Skeletal muscle satellite cell (primary cell): ENCODE results near the gene MUC5AC.
"Not testable (repeated sequence)": the region's sequence is repeated elsewhere in the genome, so short reads cannot be mapped to it uniquely, and the experiment has no call there.

ENCODE experiments used
- H3K27me3 ChIP-seq: 2 replicates; pipeline ENCODE4 v1.7.0; 2013; ENCODE audit warnings: low read length; ENCODE audit not compliant: control insufficient read depth, insufficient read depth
- H3K36me3 ChIP-seq: 2 replicates; pipeline ENCODE4 v1.7.0; 2013; ENCODE audit warnings: mild to moderate bottlenecking, control low read depth, low read length; ENCODE audit not compliant: insufficient read depth
- H3K4me1 ChIP-seq: 2 replicates; pipeline ENCODE4 v1.7.0; 2013; ENCODE audit warnings: low read length; ENCODE audit not compliant: control insufficient read depth, insufficient read depth
- H3K4me2 ChIP-seq: 2 replicates; pipeline ENCODE4 v1.7.0; 2013; ENCODE audit warnings: mild to moderate bottlenecking, low read length
- H3K4me3 ChIP-seq: 2 replicates; pipeline ENCODE4 v1.7.0; 2013; ENCODE audit warnings: low read length
- H3K9ac ChIP-seq: 2 replicates; pipeline ENCODE4 v1.7.0; 2013; ENCODE audit warnings: mild to moderate bottlenecking, low read depth, low read length, moderate library complexity
- H3K9me3 ChIP-seq: replicated peaks from 2 replicates; pipeline ENCODE4 v1.7.0; 2013; ENCODE audit warnings: mild to moderate bottlenecking, control low read depth, low read length

The MUC5AC gene

DNA sequence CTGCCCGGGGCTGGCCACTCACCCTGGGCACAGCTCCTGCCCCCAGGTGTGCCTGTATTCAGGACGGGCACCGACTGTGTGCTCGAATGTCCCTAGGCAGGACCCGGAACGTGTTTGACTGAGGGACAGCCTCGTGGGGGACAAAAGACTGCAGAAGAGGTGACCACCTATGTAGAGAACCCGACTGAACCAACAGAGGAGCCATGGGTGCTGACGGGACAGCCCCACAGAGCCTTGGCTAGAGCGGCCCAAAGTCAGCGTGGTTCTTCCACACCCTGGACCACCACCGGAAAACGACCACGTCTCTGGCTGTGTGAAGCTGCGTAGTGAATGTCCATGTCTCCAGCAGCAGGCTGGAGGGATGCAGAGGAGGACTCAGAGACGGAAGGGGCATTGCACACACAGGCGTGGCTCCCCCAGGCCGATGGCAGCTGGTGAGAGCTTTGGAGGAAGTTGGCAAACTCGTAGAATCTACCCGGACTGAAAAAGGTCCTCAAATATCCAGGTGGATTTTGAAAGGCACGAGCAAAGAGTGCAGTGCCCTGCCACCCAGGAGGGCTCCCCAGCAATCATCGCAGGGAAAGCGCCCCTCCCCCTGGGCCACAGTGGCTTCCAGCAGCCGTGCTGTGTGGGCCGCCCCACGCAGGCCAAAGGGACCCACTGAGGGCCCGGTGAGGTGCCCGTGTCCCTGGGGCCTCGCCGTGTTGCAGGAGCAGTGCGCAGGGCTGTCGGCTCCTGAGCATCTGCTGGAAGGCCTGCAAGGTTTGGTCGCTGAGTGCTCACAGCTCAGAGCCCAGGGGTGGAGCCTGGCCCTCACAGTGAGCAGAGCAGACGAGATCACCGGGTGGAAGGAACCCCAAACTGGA is 47.6 kb downstream of the MUC5AC start:
- Histone ChIP-seq H3K4me2 (no peak overlapping the region), H3K9ac (no peak overlapping the region), H3K4me1 (no peaks in the 10 kb centered on the region), H3K9me3 (no peaks in the 10 kb centered on the region), H3K4me3 (no peak overlapping the region), H3K36me3 (no peaks in the 10 kb centered on the region), H3K27me3 (peaks cover 6% of the 10 kb centered on the region)

DNA sequence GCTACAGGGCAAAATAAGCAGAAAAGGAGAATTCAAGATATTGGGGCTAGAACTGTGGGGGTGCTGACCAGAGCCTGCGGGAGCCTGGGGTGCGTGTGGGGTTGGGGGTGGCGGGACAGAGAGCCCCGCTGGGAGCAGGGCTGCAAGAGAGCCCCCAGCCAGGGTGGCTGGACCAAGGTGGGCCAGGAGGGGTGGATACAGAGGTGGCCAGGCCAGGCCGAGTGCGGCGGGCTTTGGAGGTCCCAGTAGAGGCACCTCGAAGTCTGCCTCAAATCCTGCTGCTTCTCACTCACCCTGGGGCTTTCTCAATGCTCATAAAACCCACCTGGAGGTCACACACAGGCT is 48.2 kb downstream of the MUC5AC start:
- H3K27me3 ChIP-seq = peaks cover 6% of the 10 kb centered on the region
- H3K4me1 ChIP-seq = no peaks in the 10 kb centered on the region
- H3K4me3 ChIP-seq = no peak overlapping the region
- no peaks in the 10 kb centered on the region for H3K36me3 ChIP-seq
- no peak overlapping the region for H3K4me2 ChIP-seq
- H3K9ac ChIP-seq = no peak overlapping the region
- H3K9me3 ChIP-seq = no peaks in the 10 kb centered on the region

DNA sequence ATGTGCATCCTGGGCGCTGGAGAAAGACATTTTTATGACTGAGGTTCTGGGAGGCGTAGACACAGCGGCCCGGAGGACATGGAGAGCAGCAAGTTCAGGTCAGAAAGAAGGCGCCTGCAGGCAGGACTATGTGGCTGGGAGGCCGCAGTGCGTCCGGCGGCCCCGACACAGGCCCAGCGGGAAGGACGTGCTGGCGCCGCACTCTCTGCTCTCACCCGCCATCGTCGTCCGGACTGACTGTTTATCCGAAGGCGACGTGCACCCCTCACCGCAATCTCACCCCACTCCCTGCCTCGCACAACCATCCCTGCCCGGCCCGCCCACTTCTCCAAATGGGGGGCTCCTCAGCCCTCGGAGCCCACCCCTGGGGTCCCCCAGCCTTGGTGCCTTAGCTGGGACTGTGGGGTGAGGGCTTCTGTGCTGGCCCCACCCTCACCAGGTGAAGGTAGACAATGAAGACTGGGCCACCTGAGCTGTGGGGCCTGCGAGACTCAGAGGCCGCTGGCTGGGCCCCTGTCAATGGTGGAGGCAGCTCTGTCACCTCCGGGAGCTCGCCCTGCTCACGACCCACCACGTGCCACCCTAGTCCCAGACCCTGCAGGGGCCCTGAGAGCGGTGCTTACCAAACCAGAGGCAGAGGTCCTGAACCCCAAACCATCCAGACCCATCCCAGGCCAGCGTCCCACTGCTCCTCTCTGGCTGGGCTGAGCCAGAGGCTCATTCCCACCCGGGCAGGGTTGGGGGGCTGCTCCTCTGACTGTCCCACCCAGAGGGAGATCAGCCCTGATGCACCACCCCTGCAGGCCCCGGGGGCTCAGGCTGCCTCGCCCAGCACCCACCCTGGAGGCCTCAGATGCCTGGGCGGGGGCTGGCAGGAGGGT is 48.9 kb downstream of the MUC5AC start:
- Histone ChIP-seq H3K4me2 (no peak overlapping the region), H3K9ac (no peak overlapping the region)

DNA sequence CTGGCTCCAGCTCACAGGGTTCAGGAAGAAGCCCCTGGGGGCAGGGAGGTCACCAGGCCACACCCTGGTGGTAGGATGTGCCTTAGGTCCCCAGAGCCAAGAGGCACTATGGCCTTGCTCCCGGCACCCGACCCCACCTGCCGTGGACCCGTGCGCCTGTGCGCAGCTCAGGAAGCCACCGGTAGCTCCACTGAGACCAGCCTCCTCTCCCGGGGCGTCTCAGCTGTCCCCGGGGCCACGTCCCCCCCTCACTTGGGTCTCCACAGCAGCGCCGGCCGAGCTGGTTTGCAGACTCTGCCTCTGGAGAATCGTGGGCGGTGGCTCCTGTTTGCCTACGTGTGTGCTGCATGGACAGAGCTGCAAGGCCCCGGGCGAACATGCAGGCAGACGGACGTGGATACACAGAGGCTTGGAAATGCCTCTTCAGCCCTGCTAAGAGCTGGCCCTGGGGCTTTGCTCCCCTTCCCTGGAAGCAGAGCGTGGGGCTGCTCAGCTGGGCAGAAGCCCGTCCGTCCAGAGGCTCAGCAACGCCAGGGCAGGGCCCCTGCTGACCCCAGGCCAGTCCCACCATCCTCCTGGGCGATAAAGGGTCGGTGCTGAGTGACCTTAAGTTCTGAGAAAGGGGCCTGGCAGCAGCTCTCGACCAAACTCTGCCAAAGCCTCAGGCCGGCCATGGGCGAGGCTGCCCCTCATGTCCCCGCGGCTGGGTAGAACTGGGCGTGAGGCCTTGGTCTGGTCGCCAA is 49.8 kb downstream of the MUC5AC start:
- no peaks in the 10 kb centered on the region for H3K4me1 ChIP-seq
- H3K27me3 ChIP-seq = peaks cover 9% of the 10 kb centered on the region
- no peaks in the 10 kb centered on the region for H3K9me3 ChIP-seq
- H3K9ac ChIP-seq = no peak overlapping the region
- no peak overlapping the region for H3K4me2 ChIP-seq
- no peak overlapping the region for H3K4me3 ChIP-seq
- no peaks in the 10 kb centered on the region for H3K36me3 ChIP-seq

More for the DNA sequence above, 48.9 kb downstream of the MUC5AC start:
- H3K4me1 ChIP-seq = no peaks in the 10 kb centered on the region
- no peaks in the 10 kb centered on the region for H3K9me3 ChIP-seq
- no peaks in the 10 kb centered on the region for H3K36me3 ChIP-seq
- no peak overlapping the region for H3K4me3 ChIP-seq
- H3K27me3 ChIP-seq = peaks cover 9% of the 10 kb centered on the region

DNA sequence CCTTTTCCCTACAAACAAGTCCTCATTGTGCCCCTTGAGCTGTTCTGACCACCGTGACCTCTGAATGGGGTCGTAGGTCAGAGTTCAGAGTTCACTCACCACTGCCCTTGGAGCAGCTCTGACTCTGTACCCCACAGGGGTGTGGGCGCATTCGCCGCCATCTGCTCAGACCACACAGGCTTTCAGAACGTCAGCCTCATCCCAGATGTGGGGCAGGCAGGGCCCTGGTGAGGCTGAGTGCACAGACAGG is 50.3 kb downstream of the MUC5AC start:
- Histone ChIP-seq H3K4me3 (no peak overlapping the region), H3K9ac (no peak overlapping the region), H3K27me3 (peaks cover 10% of the 10 kb centered on the region), H3K9me3 (no peaks in the 10 kb centered on the region), H3K36me3 (no peaks in the 10 kb centered on the region), H3K4me2 (no peak overlapping the region), H3K4me1 (no peaks in the 10 kb centered on the region)

DNA sequence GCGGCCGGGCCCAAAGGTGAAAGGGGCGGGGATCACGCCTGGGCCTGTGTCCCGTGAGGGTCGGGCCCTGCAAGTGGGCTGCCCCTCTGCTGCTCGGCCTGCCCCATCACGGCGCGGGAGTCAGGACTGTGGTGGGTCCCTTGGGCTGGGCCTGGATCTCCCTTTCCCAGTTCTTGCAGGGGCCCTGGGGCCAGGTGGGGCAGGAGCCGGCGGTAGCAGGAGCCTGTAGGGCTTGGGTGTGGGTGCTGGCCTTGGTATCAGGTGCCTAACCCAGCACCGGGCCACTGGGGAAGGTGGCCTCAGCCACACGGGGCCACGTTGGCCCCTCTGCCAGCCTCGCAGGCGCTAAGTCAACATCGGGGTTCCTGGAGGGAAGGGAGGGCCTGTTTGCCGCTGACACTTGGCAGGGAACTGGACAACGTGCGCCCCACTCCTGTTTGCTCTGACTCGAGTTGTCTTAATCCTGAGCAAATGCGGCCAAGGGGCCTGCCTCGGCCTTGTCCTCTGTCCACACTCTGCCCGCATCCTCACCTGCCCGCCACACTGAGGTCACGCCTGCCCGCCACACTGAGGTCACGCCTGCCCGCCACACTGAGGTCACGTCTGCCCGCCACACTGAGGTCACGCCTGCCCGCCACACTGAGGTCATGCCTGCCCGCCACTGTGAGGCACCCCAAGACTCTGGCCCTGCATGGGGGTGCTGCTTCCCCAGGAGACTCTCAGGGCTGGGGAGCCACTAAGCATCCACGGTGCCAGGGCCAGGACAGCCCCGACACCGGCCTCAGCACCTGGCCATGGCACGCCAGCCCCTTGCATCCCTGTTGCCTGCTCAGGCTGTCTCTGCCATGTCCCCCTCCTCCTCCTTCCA is 50.9 kb downstream of the MUC5AC start:
- Histone ChIP-seq H3K27me3 (peaks cover 15% of the 10 kb centered on the region), H3K36me3 (no peaks in the 10 kb centered on the region), H3K9me3 (no peaks in the 10 kb centered on the region), H3K4me1 (no peaks in the 10 kb centered on the region), H3K4me2 (no peak overlapping the region), H3K9ac (no peak overlapping the region), H3K4me3 (no peak overlapping the region)

DNA sequence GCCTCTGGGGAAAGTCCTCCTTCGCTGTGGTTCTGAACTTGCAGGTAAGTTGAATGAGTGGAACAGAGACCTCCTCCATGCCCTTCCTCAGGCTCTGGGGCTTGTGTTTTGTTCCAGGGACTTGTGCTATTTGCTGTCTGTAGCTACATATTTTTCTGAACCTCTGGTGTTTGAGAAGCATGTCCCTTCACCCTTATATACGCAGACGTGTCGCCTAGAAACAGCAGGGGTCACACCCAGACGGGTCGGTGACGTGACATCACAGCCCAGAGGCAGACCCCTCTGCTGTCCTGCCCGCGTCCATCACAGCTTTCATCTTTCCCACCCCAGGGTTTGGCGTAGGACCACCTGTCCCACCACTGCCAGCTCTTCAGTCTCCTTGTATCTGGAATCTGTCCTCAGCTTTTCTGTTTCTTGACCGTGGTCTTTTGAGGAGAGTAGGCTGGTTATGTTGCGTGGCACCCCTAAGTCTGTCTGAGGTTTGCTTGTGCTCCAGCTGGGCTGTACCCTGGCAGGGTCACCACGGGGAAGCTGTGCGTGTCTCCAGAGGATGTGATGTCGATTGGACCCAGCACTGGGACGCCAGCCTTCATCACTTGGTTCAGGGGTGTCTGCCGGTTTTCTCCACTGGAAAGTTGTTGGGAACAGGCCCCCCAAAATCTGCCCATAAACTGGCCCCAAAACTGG is 51.8 kb downstream of the MUC5AC start:
- no peak overlapping the region for H3K4me2 ChIP-seq
- no peaks in the 10 kb centered on the region for H3K4me1 ChIP-seq
- H3K27me3 ChIP-seq = peaks cover 21% of the 10 kb centered on the region
- H3K9ac ChIP-seq = no peak overlapping the region
- no peaks in the 10 kb centered on the region for H3K9me3 ChIP-seq
- H3K36me3 ChIP-seq = no peaks in the 10 kb centered on the region
- no peak overlapping the region for H3K4me3 ChIP-seq

DNA sequence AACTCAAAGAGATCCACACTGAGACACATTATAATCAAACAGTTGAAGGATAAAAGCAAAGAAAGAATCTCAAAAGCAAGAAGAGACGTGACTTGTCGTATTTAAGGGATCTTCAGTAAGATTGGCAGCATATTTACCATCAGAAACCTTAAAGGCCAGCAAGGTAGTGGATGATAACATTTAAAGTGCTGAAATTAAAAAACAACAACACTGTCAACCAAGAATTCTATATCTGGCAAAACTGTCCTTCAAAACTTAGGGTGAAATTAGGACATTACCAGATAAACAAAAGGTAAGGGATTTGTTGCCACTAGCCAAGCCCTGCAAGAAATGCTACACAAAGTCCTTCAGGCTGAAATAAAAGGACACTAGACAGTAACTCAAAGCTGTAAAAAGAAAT is 54.1 kb downstream of the MUC5AC start:
- H3K9me3 ChIP-seq = no peaks in the 10 kb centered on the region
- no peaks in the 10 kb centered on the region for H3K36me3 ChIP-seq
- H3K4me3 ChIP-seq = no peak overlapping the region
- no peaks in the 10 kb centered on the region for H3K4me1 ChIP-seq
- peaks cover 29% of the 10 kb centered on the region for H3K27me3 ChIP-seq
- H3K4me2 ChIP-seq = no peak overlapping the region
- H3K9ac ChIP-seq = no peak overlapping the region

DNA sequence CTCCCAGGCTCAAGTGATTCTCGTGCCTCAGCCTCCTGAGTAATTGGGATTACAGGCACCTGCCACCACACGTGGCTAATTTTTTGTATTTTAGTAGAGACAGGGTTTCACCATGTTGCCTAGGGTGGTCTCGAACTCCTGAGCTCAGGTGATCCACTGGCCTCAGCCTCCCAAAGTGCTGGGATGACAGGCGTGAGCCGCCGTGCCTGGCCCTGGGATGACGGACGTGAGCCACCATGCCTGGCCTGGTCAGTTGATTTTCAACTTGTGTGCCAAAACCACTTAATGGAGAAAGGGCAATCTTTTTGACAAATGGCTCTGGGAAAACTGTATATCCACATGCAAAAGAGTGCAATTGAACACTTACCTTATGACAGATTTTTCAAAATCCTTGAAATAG is 58.1 kb downstream of the MUC5AC start:
- H3K27me3 ChIP-seq = peaks cover 31% of the 10 kb centered on the region
- H3K9me3 ChIP-seq, H3K9ac ChIP-seq: not testable (repeated sequence)

DNA sequence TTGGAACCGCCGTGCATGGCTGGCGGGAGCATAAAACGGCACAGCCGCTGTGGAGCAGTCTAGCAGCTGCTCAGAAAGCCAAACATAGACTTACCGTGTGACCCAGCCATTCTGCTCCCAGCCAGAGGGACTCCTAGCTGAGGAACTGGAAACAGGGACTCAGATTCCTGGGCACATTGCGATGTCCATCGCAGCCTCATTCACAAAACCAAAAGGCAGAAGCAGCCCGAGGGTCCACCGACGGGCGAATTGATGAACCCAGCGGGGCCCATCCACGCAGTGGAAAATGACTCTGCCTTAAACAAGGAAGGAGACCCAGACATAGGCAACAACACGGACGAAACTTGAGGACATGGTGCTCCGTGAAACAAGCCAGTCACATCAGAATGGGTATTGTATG is 59.4 kb downstream of the MUC5AC start:
- Histone ChIP-seq H3K4me1 (no peaks in the 10 kb centered on the region), H3K36me3 (no peaks in the 10 kb centered on the region), H3K9ac (no peak overlapping the region), H3K4me3 (no peak overlapping the region), H3K4me2 (no peak overlapping the region), H3K9me3 (no peaks in the 10 kb centered on the region), H3K27me3 (peaks cover 39% of the 10 kb centered on the region)

More for the DNA sequence above, 58.1 kb downstream of the MUC5AC start:
- H3K4me3 ChIP-seq, H3K4me1 ChIP-seq, H3K36me3 ChIP-seq, H3K4me2 ChIP-seq: not testable (repeated sequence)
